ENCODE data around the gene PKDCC. TPM values are rescaled to one million over a fixed set of nuclear protein-coding genes. Genes with fewer than 3 reads are reported as not detected.

PKDCC gene
- total and polyA plus RNA-seq, 9 donors = 58.5 to 576 (median 257) TPM

DNA sequence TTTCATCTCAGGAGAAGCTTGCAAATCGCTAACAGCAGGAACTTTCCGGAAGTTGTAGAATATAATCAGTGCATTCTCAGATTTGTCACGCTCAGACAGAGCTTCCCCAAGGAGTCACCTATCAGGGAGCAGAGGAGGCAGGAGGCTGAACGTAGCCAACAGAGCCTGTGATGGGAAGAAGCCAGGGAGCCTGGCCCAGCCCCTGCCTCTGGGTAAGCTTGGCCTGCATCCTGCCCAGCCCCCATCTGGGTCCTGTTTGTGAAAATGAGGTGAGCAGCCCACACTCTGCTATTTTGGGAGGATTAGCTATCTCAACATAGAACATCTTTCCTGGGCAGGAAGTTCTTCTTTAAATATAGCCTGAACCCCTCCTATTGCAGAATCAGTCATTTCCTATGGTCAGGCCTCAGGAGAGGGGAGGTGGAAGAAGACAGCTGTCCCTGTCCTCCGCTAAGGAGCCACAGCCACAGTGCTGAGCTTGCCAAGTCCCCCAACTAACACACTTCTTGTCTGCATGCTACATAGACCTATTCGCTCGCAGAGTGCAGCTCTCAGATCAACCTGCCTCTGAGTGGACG lies 19.2 kb upstream of the PKDCC start:
- H3K27me3 ChIP-seq = no peaks in the 10 kb centered on the region
- H3K27ac ChIP-seq = peak overlapping the region in 1 of 2 donors; percentile 49
- TF ChIP-seq, protein P1, sequence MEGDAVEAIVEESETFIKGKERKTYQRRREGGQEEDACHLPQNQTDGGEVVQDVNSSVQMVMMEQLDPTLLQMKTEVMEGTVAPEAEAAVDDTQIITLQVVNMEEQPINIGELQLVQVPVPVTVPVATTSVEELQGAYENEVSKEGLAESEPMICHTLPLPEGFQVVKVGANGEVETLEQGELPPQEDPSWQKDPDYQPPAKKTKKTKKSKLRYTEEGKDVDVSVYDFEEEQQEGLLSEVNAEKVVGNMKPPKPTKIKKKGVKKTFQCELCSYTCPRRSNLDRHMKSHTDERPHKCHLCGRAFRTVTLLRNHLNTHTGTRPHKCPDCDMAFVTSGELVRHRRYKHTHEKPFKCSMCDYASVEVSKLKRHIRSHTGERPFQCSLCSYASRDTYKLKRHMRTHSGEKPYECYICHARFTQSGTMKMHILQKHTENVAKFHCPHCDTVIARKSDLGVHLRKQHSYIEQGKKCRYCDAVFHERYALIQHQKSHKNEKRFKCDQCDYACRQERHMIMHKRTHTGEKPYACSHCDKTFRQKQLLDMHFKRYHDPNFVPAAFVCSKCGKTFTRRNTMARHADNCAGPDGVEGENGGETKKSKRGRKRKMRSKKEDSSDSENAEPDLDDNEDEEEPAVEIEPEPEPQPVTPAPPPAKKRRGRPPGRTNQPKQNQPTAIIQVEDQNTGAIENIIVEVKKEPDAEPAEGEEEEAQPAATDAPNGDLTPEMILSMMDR (IDR thresholded peaks at IDR 0.05) = no peak
- no peak for TF ChIP-seq POLR2A (IDR thresholded peaks at IDR 0.05)
- TF ChIP-seq EP300 (IDR thresholded peaks at IDR 0.05) = no peak
- intact Hi-C loops (cut with DNase I) = no loop called here
- H3K4me3 ChIP-seq = no peak overlapping the region
- peaks cover 16% of the 10 kb centered on the region for H3K4me1 ChIP-seq (ENCODE audit: insufficient read depth)
- 45 to 52% (median 47%) methylated on average over 8 of the region's 8 CpGs for WGBS, 3 donors
- peak in 4 of 5 donors; percentile 60 to 75 (median 66) for DNase-seq
- H3K36me3 ChIP-seq = no peaks in the 10 kb centered on the region
- H3K9me3 ChIP-seq = no peaks in the 10 kb centered on the region

GRCh38 chr2:42029171-42029570 lies 18.6 kb upstream of the PKDCC start:
- no peak for TF ChIP-seq EP300 (IDR thresholded peaks at IDR 0.05)
- TF ChIP-seq POLR2A (IDR thresholded peaks at IDR 0.05) = no peak
- TF ChIP-seq, protein P1 (IDR thresholded peaks at IDR 0.05) = no peak
- no peaks in the 10 kb centered on the region for H3K27me3 ChIP-seq
- H3K9me3 ChIP-seq = no peaks in the 10 kb centered on the region
- H3K4me3 ChIP-seq = no peak overlapping the region
- 85 to 87% (median 86%) methylated on average over 4 of the region's 4 CpGs for WGBS, 3 donors
- intact Hi-C loops (cut with DNase I) = no loop called here
- DNase-seq = no peak
- peak overlapping the region in 1 of 2 donors; percentile 49 for H3K27ac ChIP-seq
- H3K4me1 ChIP-seq (ENCODE audit: insufficient read depth) = peaks cover 16% of the 10 kb centered on the region
- no peaks in the 10 kb centered on the region for H3K36me3 ChIP-seq

DNA sequence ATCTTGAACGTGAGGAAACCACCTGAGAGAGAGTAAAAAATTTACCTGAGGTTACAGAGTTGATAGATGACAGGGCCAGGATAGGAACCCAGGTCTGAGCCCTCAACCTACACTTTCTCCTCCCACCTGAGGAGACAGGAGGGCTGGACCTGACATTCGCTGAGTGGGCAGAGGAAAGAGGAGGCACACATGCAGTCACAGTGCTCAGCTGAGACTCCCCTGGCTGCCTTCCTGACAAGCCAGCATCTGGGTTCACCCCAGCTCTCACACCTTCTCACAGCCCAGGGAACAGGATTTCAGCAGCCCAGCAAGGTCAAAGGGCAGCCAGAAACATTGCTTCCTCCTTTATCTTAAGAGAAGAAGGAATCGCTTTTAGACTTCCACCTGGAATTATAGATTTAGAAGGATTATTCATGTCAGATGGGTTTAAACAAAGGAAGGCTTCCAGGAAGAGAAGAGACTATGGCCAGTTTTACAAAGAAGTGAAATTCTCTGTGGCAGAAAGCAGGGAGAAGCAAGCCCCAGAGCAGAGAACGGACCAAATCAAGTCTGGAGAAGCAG lies 18.1 kb upstream of the PKDCC start:
- DNase-seq = no peak
- Histone ChIP-seq H3K4me1 (ENCODE audit: insufficient read depth) (peaks cover 12% of the 10 kb centered on the region), H3K36me3 (no peaks in the 10 kb centered on the region), H3K27ac (no peak overlapping the region), H3K27me3 (no peaks in the 10 kb centered on the region), H3K9me3 (no peaks in the 10 kb centered on the region), H3K4me3 (no peak overlapping the region)
- no peak for TF ChIP-seq POLR2A (IDR thresholded peaks at IDR 0.05)
- no peak for TF ChIP-seq EP300 (IDR thresholded peaks at IDR 0.05)
- TF ChIP-seq, protein P1 (IDR thresholded peaks at IDR 0.05) = no peak
- 79 to 88% (median 83%) methylated on average over 4 of the region's 4 CpGs for WGBS, 3 donors
- intact Hi-C loops (cut with DNase I) = no loop called here

DNA sequence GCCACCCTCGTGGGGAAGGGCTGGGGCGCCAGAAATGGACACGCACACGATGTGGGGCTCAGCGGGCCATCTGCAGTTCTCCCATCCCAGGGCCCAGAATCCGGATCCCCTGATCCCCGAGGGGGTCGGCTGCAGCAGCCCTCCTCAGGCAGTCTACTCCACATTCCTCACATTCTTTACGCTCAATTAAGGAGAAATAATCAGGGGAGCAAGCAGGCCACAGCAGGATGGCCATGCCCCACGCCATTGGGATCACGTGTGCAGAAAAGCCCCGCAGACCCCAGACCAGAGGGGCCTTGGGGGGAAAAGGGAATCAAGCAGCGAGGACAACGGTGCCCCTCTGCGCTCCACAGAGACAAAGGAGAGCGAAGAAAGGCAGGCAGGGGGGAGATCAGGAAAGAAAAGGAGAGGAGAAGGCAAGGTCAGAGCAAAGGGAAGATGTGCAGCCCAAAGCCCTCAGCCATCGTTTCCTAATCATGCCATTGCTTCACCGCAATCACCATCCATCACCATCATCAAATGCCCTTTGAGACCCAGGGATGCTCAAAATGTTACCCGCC lies 17.5 kb upstream of the PKDCC start:
- H3K27ac ChIP-seq = no peak overlapping the region
- intact Hi-C loops (cut with DNase I) = no loop called here
- peaks cover 9% of the 10 kb centered on the region for H3K4me1 ChIP-seq (ENCODE audit: insufficient read depth)
- H3K9me3 ChIP-seq = no peaks in the 10 kb centered on the region
- WGBS, 3 donors = 57 to 71% (median 63%) methylated on average over 19 of the region's 19 CpGs
- no peak for DNase-seq
- H3K4me3 ChIP-seq = no peak overlapping the region
- H3K36me3 ChIP-seq = no peaks in the 10 kb centered on the region
- TF ChIP-seq POLR2A (IDR thresholded peaks at IDR 0.05) = no peak
- no peak for TF ChIP-seq EP300 (IDR thresholded peaks at IDR 0.05)
- TF ChIP-seq, protein P1 (IDR thresholded peaks at IDR 0.05) = no peak
- no peaks in the 10 kb centered on the region for H3K27me3 ChIP-seq

Measured in ovary (tissue), 9 donors.